A549 treated with dexamethasone at 1 μM for 4 hours (cell line): Measurements from ENCODE around the gene PDCD4. TPM values are rescaled to one million over a fixed set of nuclear protein-coding genes. Genes with fewer than 3 reads are reported as not detected.

Experiments
- total RNA-seq: library from RNA; stranded (reverse); fragments of 200-300 nt; extraction: Qiagen RNA extraction; gene quantifications from 5 replicates; pipeline ENCODE4 v1.2.3, GENCODE V29; 2022

The PDCD4 gene
- total RNA-seq = 31.3 to 41.5 TPM (median 34.2 TPM) in 5 replicates

DNA sequence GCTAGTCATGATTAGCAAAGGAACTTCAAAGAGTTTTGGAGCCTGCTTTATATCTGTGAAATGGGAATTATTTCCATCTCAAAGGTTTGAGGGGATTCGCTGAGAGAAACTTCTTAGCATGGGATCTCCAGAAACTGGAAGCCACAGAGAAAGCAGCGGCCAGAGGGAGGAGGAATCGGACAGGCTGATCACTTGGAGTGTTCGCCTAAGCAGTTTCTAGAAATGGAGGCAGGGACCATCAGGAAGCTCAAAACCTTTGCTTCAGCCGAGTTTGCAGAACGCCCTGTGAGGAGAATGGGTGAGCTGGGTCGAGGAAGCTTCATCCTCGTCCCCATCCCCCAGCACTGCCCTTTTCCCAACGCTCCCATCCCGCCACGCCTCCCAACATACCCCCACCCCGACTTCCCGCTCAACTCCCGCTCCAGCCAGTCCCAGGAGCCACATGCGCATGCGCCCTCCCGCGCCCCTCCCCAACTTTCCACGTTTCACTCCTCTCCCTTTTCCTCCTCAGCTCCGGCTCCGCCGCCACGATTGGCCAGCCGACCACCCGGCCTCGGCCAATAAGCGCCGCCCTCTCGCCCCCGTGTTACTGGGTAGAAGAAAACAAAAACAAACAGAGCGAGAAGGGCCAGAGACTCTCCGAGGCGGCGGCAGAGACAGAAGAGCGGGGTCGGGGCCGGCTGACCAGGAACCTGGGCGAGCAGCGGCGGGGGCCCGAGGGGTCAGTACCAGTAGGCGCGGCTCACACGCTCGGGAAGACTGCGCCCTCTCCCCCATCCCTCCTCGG lies at the start of gene PDCD4:
PDCD4 (plus strand) TSS at position 631 of the 787 bp plus-strand sequence. CDS start 4,100 bp downstream, outside the sequence.

DNA sequence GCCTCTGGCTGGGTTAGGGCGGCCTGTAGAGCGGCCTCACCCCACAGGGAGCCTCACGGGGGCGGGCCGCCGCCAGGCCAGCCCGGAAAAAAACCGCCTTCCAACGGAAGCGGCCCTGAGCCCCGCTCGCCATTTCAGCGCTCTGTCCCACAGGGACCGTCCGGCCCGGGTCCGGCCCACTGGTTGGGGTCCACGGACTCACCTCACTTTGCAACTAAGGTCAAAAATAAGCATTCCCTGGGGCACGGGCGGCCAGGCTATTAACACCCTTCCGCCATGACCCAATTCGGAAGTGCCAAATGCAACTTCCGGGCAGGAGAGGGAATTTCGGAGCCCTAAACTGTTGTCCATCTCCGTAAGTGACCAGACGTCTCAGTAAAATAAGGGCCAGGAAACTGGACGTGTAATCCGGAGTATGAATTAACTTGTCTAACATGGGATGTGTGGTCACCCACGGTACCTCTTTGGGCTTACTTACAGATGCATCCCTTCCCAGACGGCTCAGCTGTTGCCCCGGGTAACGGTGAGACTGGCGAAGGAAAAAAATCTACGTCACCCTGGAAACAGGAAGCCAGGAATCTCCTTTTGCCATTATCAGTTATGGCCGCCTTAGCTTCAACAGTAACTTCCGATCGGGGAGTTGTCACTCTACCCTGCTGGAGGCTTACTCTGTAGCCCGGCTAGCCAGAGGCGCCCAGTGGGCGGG lies 47.1 kb downstream of the PDCD4 start, which contains the start of gene BBIP1:
BBIP1 (minus strand) TSS at position 538 of the 706 bp plus-strand sequence. CDS start 1,023 bp downstream, outside the sequence.

GRCh38 chr10:110919349-110919931 lies 47.7 kb downstream of the PDCD4 start, which contains the start of gene SHOC2:
SHOC2 (plus strand) TSS chr10:110919604; CDS start chr10:110964359, 44,755 bp downstream.

Other genes starting within 250 kb of the PDCD4 start
- 3.6 to 4.9 TPM (median 4.0 TPM) in 5 replicates for gene RBM20, start 227.6 kb upstream of the PDCD4 start, total RNA-seq
- gene BBIP1, start 47.3 kb downstream of the PDCD4 start, total RNA-seq = 32.3 to 51.7 TPM (median 35.3 TPM) in 5 replicates
- 17.5 to 26.3 TPM (median 22.0 TPM) in 5 replicates for gene SHOC2, start 47.7 kb downstream of the PDCD4 start, total RNA-seq
- 0.10 to 0.27 TPM (median 0.18 TPM) in 5 replicates for gene ADRA2A, start 205.1 kb downstream of the PDCD4 start, total RNA-seq